ENCODE measurements around the gene FAM78A.
"Not testable (repeated sequence)": the region's sequence is repeated elsewhere in the genome, so short reads cannot be mapped to it uniquely, and the experiment has no call there.

FAM78A gene

GRCh38 chr9:131253891-131254491 is 22.3 kb downstream of the FAM78A start:
- peak overlapping the region; percentile 37 for H3K4me3 Mint-ChIP-seq
- H3K27ac Mint-ChIP-seq, result peak overlapping the region; percentile 36
- peaks cover 59% of the 10 kb centered on the region for H3K4me1 Mint-ChIP-seq (ENCODE audit: low read depth)
- no peaks in the 10 kb centered on the region for H3K36me3 Mint-ChIP-seq (ENCODE audit: low read depth)
- H3K27me3 Mint-ChIP-seq, result no peaks in the 10 kb centered on the region
- H3K9me3 Mint-ChIP-seq, result no peaks in the 10 kb centered on the region

- Mint-ChIP-seq H3K4me3 (peak overlapping the region; percentile 76), H3K27ac (peak overlapping the region; percentile 36), H3K36me3 (ENCODE audit: low read depth) (no peaks in the 10 kb centered on the region), H3K27me3 (no peaks in the 10 kb centered on the region), H3K9me3 (no peaks in the 10 kb centered on the region), H3K4me1 (ENCODE audit: low read depth) (peaks cover 48% of the 10 kb centered on the region)
Measured at GRCh38 chr9:131252120-131252519, 24.2 kb downstream of the FAM78A start.

- H3K4me3 Mint-ChIP-seq, result no peak overlapping the region
- no peak overlapping the region for H3K27ac Mint-ChIP-seq
- H3K4me1 Mint-ChIP-seq (ENCODE audit: low read depth), result no peaks in the 10 kb centered on the region
- H3K27me3 Mint-ChIP-seq, result no peaks in the 10 kb centered on the region
- H3K36me3 Mint-ChIP-seq (ENCODE audit: low read depth), result no peaks in the 10 kb centered on the region
- peaks cover 4% of the 10 kb centered on the region for H3K9me3 Mint-ChIP-seq
Measured at GRCh38 chr9:131246618-131247017, 29.7 kb downstream of the FAM78A start.

GRCh38 chr9:131244331-131244730 is 32.0 kb downstream of the FAM78A start:
- H3K27ac Mint-ChIP-seq, H3K4me3 Mint-ChIP-seq: not testable (repeated sequence)

DNA sequence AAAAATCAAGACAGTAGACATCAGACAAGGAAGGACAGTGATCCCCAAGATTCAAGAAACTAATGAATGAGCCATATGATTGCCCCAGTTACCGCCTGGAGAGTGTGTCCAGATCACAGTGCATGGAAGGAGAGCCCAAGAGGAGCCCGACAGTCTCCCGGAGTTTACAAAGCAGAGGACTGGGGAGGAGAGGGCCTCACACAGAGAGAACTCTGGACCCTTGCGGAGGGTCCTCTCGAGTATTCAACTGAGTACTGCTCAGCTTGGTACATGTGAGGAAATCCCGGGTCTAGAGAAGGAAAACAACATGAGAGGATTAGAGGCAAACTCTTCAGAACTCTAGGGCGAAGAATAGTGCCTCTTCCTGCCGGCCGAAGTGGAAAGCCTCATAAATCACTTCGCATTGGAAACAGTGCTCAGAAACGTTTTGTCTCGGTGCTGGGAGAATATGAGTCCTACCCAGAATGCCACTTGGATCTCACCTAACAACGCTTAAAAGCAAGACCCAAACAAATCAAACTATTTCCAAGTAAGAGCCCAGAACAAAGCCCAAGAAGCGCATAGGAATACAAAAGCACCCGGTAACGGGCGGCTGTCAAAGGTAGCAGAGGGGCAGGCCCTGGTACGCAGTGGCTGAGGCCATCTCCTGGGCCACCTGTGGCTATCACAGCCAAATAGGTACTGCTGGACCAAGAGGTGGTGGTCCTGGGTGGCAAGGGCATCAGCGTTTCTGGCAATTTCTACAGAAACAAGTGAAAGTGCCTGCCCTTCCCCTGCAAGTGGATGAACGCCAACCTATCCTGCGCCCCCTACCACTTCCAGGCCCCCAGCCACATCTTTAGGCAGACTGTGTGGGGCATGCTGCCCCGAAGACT is 36.0 kb downstream of the FAM78A start:
- H3K27ac Mint-ChIP-seq, result no peak overlapping the region
- peaks cover 4% of the 10 kb centered on the region for H3K9me3 Mint-ChIP-seq
- peaks cover 32% of the 10 kb centered on the region for H3K4me1 Mint-ChIP-seq (ENCODE audit: low read depth)

More at GRCh38 chr9:131244331-131244730, 32.0 kb downstream of the FAM78A start:
- H3K4me1 Mint-ChIP-seq (ENCODE audit: low read depth); H3K27me3 Mint-ChIP-seq; H3K9me3 Mint-ChIP-seq; H3K36me3 Mint-ChIP-seq (ENCODE audit: low read depth): not testable (repeated sequence)

GRCh38 chr9:131239161-131239975 is 36.9 kb downstream of the FAM78A start:
- H3K27me3 Mint-ChIP-seq, result no peaks in the 10 kb centered on the region
- H3K4me3 Mint-ChIP-seq, result no peak overlapping the region
- H3K9me3 Mint-ChIP-seq, result peaks cover 4% of the 10 kb centered on the region
- H3K4me1 Mint-ChIP-seq (ENCODE audit: low read depth), result peaks cover 37% of the 10 kb centered on the region
- peaks cover 14% of the 10 kb centered on the region for H3K36me3 Mint-ChIP-seq (ENCODE audit: low read depth)
- H3K27ac Mint-ChIP-seq, result peak overlapping the region; percentile 45

More for the DNA sequence above, 36.0 kb downstream of the FAM78A start:
- Mint-ChIP-seq H3K27me3 (no peaks in the 10 kb centered on the region), H3K36me3 (ENCODE audit: low read depth) (peaks cover 7% of the 10 kb centered on the region), H3K4me3 (no peak overlapping the region)

- peak overlapping the region; percentile 98 for H3K27ac Mint-ChIP-seq
- H3K36me3 Mint-ChIP-seq (ENCODE audit: low read depth), result peaks cover 22% of the 10 kb centered on the region
- H3K9me3 Mint-ChIP-seq, result peaks cover 4% of the 10 kb centered on the region
- peaks cover 44% of the 10 kb centered on the region for H3K4me1 Mint-ChIP-seq (ENCODE audit: low read depth)
- no peaks in the 10 kb centered on the region for H3K27me3 Mint-ChIP-seq
- H3K4me3 Mint-ChIP-seq, result peak overlapping the region; percentile 80
Measured at GRCh38 chr9:131238402-131239021, 37.8 kb downstream of the FAM78A start.

DNA sequence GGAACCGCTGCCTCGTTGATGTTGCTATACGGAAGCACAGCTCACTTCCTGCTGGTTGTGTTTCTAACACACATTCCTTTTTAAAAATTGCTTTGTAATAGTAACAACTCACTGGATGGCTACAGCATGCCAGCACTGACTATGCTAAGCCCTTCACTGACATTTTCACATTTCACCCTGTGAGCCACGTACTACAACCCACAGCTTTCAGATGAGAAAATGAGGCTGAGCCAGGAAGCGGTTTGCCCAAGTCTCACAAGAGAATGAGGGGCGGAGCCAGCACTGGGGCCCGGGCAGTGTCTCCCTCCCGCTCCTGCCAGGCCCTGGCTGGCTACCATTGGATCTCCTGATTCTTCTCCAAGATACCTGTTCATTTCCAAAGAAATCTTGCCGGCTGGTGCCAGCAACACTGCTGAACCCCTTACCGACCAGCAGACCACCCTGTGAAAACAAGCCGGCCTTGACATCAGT is 38.3 kb downstream of the FAM78A start:
- Mint-ChIP-seq H3K27ac (peak overlapping the region; percentile 98), H3K36me3 (ENCODE audit: low read depth) (peaks cover 26% of the 10 kb centered on the region), H3K27me3 (no peaks in the 10 kb centered on the region), H3K4me1 (ENCODE audit: low read depth) (peaks cover 48% of the 10 kb centered on the region), H3K9me3 (peaks cover 2% of the 10 kb centered on the region), H3K4me3 (peak overlapping the region; percentile 80)

DNA sequence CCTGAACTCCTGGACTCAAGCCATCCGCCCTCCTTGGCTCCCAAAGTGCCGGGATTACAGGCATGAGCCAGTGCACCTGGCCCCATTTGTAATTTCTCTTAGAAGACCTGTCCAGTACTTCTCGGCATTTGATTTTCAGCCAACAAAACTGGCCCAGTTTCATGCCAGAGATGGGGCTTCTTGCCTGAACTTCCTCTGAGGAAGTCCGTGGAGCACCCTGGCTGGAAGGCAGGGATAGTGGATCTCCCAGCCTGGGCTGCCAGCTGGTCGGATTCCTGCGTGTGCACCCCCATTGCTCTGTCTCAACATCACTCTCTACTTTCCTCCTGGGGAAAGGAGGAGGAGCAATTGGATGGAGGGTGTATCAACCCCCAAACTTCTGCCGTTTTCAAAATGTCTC is 39.0 kb downstream of the FAM78A start:
- Mint-ChIP-seq H3K4me3 (peak overlapping the region; percentile 80), H3K27ac (peak overlapping the region; percentile 98), H3K4me1 (ENCODE audit: low read depth) (peaks cover 48% of the 10 kb centered on the region), H3K36me3 (ENCODE audit: low read depth) (peaks cover 28% of the 10 kb centered on the region), H3K9me3 (no peaks in the 10 kb centered on the region), H3K27me3 (no peaks in the 10 kb centered on the region)

GRCh38 chr9:131236761-131237160 is 39.5 kb downstream of the FAM78A start:
- peaks cover 33% of the 10 kb centered on the region for H3K36me3 Mint-ChIP-seq (ENCODE audit: low read depth)
- no peaks in the 10 kb centered on the region for H3K9me3 Mint-ChIP-seq
- no peak overlapping the region for H3K4me3 Mint-ChIP-seq
- H3K27ac Mint-ChIP-seq, result no peak overlapping the region
- no peaks in the 10 kb centered on the region for H3K27me3 Mint-ChIP-seq
- H3K4me1 Mint-ChIP-seq (ENCODE audit: low read depth), result peaks cover 48% of the 10 kb centered on the region

- Mint-ChIP-seq H3K9me3 (no peaks in the 10 kb centered on the region), H3K27me3 (no peaks in the 10 kb centered on the region), H3K36me3 (ENCODE audit: low read depth) (peaks cover 39% of the 10 kb centered on the region), H3K4me1 (ENCODE audit: low read depth) (peaks cover 48% of the 10 kb centered on the region), H3K4me3 (no peak overlapping the region), H3K27ac (no peak overlapping the region)
Measured at GRCh38 chr9:131236161-131236560, 40.1 kb downstream of the FAM78A start.

DNA sequence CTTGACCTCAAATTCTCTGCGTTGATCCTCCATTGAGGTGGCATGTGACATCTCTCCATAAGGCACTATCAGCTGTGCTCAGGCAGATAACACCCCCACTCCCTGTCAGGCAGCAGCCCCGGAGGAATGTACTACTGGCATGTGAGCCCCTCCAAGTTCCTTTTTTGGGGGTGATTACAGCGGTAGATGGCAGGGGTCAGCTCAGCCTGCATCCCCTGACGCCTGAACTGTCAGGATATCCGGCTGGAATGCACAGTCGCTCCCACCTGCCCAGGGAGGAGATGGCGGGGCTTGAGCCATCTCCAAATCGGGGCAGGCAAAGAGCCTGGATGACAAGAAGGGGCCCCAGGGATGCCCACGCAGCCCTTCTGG is 40.8 kb downstream of the FAM78A start:
- Mint-ChIP-seq H3K9me3 (no peaks in the 10 kb centered on the region), H3K36me3 (ENCODE audit: low read depth) (peaks cover 43% of the 10 kb centered on the region), H3K27me3 (no peaks in the 10 kb centered on the region), H3K27ac (peak overlapping the region; percentile 1), H3K4me3 (no peak overlapping the region), H3K4me1 (ENCODE audit: low read depth) (peaks cover 48% of the 10 kb centered on the region)

DNA sequence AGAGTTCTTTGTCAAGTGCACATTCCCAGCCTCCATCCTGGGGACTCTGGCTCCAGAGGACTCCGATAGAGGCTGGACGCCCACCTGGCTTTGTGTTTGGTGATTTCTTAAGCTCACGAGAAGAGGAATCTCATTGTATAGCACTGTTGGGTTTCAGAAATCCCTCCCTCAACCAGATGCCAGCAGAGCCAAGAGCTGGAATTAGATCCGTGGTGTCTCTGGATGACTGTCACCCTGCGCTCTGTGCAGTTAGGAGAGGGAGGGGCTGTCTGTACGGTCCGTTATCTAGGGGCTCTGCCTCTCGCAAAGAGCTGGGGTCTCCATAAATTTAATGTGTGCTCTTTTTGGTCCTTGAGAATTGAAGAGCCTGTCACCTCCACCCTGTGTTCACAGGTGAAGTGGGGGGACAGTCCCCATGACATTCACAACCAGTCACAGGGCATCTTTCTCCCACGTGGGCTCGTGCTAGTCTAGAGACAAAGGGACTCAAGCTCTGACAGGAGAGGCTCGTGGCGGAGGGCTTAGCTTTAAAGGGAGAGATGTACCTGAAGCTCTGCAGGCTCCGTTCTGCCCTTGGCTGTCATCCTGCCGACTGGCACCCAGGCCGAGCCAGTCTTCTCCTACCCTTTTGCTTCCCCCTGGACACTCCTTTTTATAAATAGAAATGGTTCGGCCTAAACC is 41.4 kb downstream of the FAM78A start:
- H3K36me3 Mint-ChIP-seq (ENCODE audit: low read depth), result peaks cover 48% of the 10 kb centered on the region
- no peaks in the 10 kb centered on the region for H3K9me3 Mint-ChIP-seq
- H3K4me1 Mint-ChIP-seq (ENCODE audit: low read depth), result peaks cover 48% of the 10 kb centered on the region
- peak overlapping the region; percentile 1 for H3K27ac Mint-ChIP-seq
- no peaks in the 10 kb centered on the region for H3K27me3 Mint-ChIP-seq
- H3K4me3 Mint-ChIP-seq, result no peak overlapping the region

DNA sequence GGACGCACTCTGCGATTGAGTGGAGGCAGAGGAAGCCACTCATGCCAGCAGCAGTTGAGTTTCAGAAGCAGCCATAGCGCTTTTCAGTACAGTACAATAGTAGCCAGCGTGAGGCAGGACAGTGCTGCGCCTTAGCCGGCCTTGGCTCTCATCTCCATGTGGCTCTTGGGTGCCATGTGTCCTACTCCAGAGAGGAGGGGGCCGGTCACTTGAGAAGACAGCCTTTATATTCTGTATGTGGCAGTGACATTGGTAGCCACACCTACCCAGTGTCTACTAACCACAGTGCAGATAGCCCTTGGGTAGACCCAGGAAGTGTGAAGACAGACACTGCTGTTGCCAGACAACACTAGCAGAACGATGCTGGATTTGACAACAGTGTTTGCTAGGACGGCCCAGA is 42.3 kb downstream of the FAM78A start:
- no peak overlapping the region for H3K4me3 Mint-ChIP-seq
- peaks cover 42% of the 10 kb centered on the region for H3K4me1 Mint-ChIP-seq (ENCODE audit: low read depth)
- peaks cover 57% of the 10 kb centered on the region for H3K36me3 Mint-ChIP-seq (ENCODE audit: low read depth)
- H3K9me3 Mint-ChIP-seq, result no peaks in the 10 kb centered on the region
- peak overlapping the region; percentile 60 for H3K27ac Mint-ChIP-seq
- H3K27me3 Mint-ChIP-seq, result no peaks in the 10 kb centered on the region

Data from stimulated activated naive CD8-positive, alpha-beta T cell treated with anti-CD3 and anti-CD28 coated beads, Interleukin-15, Interleukin-2, amounts not matched to agents 100 ng/mL and 50 ng/mL, for 24 hours (primary cell).